ENCODE results near the gene CHRNA7.
"Not testable (repeated sequence)": the region's sequence is repeated elsewhere in the genome, so short reads cannot be mapped to it uniquely, and the experiment has no call there.

CHRNA7 gene

DNA sequence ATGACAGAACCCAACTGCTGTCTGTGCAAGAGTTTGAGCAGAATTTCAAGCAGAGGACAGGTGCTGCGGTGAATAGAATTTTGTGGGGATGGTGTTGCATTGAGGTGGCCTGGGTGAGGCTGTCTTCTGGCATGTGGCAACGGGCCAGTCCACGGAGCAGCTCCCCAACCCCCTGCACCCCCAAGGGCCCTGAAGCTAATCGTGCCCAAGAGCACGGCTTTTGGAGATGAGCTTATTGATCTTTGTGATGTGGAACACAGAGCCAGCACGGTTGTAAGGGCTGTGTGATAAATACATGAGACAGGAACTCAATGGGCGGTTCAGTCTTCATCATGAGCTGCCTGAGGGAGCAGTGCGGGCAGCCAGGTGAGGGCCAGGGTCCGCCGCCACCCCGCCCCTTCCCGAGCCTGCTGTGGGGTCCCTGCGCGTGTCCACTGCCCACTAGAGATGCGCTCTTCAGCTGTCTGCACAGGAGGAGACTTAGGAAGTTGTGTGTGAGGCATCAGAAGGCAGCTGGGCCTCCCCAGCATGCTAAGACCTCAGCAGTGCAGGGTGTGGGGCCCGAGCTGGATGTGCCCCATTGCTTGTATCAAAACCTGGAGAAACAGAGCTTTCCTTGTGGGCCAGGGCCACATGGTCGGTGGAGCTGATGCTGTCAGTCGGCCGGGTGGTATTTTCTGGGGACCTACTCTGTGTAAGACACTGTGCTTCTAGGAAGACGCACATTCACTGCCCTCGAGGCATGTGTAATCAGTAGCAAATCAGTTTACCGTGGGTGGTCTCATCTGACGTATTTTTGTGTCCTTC, 90.5 kb downstream of the CHRNA7 start:
- no peak for DNase-seq (ENCODE audit: low spot score)

DNA sequence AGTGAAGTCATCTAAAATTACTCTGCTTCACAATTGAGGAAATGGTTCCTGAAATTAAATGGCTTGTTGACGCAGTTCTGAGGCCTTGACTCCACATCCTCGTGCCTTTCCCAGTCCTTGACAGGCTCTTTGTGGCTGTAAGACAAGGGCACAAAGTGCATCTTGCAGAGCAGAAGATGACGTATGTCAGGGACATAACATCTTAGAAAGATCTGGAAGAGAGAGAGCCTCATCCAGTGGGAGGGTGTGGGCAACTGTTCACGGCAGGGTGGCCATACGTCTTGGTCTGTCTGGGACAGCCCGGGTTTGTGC, 91.0 kb downstream of the CHRNA7 start:
- no peak for DNase-seq (ENCODE audit: low spot score)

DNA sequence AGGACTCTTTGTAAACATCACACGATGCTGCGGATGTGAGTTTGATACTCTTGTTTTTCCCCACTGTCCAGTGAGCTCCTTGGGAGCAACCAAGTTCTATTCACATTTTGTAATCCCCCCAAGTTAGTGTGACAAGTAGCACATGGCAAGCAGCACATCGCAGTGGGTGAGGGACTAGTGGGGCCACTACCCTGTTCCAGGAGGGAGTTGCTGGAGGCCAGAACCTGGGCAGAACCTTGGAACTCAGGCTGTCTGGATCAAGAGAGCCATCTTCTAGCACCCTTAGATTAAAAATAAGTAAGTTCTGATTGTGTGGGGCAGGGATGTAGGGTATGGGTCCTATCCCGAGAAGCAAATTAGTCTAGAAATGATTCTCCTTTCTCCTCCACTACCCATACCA, 91.7 kb downstream of the CHRNA7 start:
- no peak for DNase-seq (ENCODE audit: low spot score)

DNA sequence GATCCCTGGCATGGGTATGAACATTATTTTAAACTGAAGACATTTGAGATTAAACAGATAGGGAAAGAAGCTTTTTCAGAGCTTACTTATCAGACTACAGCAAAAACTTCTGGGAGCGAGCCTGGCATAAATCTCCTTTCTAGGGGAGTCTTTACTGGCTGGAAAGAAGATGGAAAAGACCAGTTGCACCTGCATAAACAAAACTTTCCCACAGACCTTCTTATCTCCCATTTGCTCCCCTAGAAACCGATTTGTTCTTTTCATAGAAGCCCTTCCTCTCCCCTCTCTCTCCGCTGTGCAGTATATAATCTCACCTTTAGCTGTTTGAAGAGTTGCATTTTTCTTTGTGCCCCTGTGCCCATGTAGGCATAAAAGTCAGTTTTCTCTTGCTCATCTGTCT, 93.2 kb downstream of the CHRNA7 start:
- DNase-seq (ENCODE audit: low spot score) = no peak

DNA sequence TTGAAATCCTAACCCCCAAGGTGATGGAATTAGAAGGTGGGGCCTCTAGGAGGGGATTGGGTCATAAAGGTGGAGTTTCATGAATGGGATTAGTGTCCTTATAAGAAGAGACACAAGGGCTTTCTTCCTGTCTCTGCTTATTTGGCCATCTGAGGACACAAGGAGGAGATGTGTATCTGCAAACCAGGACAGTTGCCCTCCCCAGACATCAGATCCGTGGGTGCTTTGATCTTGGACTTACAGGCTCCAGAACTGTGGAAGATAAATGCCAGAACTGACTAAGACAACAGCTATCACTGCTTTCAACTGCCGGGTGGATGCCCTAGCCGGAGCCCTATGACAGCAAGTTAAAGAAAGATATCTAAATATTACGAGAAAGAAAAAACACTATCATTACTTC, 94.4 kb downstream of the CHRNA7 start:
- DNase-seq (ENCODE audit: low spot score) = no peak

DNA sequence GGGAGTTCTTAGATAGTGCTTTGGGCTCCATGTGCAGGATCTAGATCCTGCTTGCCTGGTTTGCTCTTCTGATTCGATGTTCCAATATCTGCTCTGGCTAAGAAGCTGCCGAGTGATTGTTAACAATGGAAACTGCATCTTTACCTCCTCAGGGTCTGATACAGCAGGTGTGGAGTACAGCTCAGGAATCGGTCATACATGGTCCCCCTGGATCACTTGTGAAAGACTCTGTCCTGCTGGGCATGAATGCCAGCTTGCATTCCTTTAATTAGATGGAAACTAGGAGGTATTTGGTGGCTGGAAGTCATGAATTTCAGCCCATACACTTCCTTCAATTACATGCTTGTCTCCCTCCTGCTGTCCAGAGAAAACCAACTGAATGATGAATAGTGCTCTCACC, 95.3 kb downstream of the CHRNA7 start:
- DNase-seq (ENCODE audit: low spot score) = no peak

DNA sequence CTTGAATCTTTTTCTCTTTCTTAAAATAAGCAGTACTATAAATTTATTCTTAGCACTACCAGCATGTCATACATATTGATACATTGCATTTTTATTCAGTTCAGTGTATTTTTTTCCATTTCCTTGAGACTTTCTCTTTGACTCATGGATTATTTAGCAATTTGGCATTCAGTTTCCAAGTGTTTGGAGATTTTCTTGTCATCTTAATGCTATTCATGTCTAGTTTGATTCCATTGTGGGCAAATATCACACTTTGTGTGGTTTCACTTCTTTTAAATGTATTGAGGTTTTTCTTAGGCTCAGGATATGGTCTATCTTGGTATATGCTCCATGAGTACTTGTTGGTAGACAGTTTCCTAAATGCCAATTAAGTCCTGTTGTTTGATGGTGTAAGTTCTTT, 99.5 kb downstream of the CHRNA7 start:
- DNase-seq (ENCODE audit: low spot score) = no peak

DNA sequence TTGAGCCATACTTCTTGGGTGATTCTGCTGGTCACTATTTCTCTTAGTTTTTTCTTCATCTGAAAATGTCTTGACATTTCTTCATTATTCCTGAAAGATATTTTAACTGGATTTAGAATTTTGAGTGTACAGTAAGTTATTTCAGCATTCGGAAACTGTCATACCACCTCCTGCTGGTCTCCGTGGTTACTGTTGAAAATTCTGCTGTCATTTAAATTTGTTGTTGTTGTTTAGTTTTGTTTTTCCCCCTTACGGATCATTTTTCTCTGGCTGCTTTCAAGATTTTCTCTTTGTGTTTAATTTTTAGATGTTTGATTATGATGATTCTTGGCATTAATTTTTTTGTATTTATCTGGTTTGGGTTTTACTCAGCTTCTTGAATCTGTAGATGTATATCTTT, 100.5 kb downstream of the CHRNA7 start:
- DNase-seq (ENCODE audit: low spot score) = no peak

DNA sequence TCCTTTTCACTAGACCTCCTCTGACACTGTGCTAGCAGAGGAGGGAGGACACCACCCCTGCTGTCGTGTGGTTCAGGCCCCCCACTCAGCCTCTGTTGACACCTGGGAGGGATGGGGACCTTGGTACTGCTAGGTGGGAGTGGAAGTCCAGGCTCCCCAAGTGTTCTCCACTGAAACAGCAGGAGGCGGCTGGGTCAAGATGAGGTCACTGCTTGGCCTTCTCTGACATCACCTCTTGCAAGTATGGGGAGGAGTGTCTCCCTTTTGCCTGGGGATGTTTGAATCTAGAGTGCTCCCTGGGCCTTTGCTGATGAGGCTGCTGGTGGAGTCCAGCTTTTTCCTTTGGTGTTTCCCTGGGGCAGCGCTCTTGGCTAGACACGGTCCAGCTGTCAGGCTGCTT, 101.5 kb downstream of the CHRNA7 start:
- no peak for DNase-seq (ENCODE audit: low spot score)

DNA sequence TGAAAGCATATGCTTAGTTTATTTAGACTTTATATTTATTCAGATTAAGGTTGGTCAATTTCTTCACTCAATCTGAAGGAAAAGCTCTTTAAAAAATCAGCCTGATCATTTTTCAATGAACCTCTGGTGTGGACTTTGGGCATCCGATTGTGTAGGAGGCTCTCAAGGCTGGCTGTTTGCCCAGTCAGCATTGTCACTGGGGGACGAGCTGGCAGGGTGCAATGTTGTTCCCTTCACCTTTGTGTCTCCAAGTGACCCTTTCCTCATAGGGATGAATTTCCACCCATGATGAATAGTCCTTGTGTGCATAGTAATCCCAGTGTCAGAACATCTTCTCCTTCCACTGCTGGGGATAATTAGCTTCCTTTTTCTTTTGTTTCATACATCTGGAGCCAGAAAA, 102.5 kb downstream of the CHRNA7 start:
- no peak for DNase-seq (ENCODE audit: low spot score)

DNA sequence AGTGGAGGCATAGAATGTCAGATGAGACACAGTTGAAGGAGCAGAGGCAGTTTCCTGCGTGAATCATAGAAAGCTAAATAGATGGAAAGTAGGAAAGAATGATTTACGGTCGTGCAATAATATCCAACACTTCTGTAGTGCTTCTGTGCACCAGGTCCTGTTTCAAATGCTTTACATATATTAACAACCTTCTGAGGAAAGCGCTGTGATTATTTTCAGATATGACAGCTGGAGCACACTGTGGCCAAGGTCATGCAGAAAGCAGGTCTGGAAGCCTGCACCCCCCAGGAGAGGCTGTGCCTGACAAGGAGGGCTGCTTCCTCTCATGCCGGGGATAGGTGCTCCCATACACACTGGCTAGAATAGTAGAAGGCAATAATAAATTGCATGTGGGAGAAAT, 104.5 kb downstream of the CHRNA7 start:
- no peak for DNase-seq (ENCODE audit: low spot score)

DNA sequence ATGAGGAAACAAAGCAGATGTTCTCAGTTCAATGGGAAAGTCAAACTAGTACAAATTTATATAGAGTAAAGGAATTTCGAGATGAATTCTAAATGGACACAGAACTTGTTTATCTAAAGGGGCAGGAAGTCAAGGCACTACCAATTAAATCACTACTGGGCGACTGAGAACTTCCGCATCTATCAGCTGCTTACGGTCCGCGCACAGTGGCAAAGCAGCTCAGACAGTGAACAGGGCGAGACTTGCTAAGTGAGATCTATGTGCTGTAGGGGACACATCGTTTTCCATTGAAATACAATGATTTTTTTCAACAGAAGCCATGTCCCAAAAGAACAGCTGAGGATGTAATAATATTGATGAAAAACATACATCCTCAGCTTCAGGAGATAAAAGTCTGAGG, 105.0 kb downstream of the CHRNA7 start:
- DNase-seq (ENCODE audit: low spot score) = no peak

DNA sequence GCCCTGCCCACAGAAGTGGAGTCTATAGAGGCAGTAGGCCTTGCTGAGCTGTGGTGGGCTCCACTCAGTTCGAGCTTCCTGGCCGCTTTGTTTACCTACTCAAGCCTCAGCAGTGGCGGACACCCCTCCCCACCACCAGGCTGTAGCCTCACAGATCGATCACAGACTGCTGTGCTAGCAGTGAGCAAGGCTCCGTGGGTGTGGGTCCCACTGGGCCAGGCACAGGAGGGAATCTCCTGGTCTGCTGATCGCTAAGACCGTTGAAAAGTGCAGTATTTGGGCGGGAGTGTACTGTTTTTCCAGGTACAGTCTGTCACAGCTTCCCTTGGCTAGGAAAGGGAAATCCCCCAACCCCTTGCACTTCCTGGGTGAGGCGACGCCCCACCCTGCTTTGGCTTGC, 115.2 kb downstream of the CHRNA7 start:
- not testable (repeated sequence) for DNase-seq (ENCODE audit: low spot score)

DNA sequence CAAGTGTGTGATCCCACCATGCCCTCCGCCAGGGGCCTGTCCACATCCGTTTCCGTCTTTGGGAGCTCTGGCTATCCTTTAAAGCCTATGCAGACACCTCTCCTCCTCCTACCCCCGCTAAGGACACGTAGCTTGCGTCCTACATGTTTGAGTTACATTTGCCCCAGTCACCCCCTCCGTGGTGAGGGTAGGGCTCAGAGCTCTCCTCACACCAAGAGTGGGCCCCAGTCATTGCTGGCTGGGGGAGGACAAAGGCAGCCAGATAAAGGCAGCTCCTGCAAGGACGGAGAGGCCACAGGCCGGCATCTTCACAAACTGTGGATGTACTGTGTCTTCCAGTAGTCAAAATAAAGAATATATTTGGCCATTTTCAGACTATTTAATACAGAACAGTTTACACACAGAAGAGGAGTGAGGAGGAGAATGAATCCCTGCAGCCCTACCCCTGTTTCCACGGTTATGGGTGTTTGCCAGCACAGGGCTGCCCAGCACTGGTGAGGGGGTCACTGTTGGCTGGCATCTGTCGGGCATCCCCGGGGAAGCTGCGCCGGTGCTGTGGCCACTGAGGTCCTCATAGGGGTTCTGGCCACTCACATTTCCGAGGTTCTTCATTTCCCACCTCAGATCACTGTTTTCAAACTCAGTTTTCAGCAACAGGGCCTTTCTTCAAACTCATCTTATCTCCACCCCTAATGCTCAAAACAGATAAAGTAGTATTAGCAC, 118.7 kb downstream of the CHRNA7 start:
- DNase-seq (ENCODE audit: low spot score) = no peak

DNA sequence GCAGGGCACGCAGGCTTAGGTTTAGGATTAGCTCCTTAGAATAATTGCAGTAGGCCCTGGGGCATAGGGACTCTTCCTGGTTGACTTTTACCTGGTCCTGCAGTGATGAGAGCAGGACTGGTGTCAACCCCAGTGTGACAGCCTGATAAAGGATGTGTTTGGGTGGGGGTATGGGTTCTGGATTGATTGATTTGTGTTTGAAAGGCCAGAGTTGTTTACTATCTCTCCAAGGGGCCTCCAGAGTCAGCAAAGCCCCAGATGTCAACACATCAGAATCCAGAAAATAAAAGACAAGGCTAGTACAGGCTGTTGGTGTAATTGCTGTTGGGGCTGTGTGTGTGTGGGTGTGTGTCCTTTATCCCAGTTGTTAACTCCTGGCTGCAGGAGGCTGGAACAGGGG, 122.3 kb downstream of the CHRNA7 start:
- no peak for DNase-seq (ENCODE audit: low spot score)

DNA sequence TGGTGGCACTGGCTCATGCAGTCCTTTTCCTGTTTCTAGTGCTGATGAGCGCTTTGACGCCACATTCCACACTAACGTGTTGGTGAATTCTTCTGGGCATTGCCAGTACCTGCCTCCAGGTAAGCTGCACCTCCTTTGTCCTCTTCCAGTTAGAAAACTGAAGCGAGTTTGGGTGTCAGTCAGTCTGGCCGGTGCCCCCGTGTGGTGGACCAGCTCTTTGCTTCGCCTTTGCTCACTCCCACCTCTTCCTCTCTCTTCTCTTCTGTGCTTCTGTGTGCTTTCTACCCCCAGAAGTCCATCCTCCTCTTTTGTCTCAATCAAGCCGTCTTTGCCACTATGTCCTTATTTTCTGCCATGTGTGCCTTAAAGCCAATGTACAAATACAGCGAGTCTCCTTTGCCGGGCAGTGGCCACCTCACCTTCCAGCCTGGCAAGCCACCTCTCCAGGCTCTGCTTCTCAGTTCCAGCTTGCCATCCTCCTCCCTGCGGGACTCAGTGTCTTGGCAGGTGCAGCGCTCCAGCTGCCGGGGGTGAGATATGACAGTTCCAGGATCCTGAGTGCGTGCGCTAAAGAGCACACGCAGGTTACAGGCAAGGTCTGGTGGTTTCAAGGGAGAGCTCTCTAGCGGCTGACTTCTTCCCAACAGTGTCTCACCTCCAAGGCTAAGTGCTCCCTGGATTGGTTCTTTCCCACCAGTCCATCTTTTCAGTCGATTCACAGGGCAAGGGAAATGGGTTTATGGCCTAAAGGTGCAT, 123.7 kb downstream of the CHRNA7 start:
- DNase-seq (ENCODE audit: low spot score) = not testable (repeated sequence)

DNA sequence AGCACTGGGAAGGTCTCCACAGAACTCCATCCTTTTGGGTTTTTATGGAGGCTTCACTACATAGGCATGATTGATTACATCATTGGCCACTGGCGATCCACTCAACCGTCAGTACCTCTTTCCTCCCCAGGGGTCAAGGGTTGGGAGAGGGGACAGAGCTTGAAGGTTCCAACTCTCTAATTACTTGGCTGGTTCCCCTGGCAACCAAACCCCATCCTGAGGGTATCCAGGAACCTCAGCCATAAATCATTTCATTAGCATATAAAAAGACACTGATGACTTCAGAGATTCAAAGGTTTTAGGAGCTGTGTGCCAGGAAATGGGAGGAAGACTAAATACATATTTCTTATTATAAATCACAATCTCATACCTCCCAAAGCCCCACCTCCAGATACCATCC, 131.8 kb downstream of the CHRNA7 start:
- not testable (repeated sequence) for DNase-seq (ENCODE audit: low spot score)

DNA sequence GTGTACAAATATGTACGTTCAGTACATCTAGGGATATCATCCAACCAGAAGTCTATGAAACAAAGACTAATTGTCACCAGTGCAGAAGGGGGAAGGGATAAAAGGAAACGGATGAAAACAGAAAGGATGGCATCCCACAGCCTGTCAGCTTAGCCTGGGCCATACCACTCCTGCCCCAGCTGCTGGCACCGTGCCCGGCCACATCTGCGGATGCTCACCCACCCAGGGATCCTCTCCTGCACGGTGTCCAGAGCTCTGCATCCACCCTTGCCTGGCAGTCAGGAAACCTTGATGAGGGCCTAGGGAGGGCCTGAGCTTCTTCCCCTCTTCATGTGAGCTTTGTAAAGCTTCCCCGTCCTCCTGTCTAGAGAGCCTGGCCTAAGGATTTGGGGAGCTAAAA, 133.8 kb downstream of the CHRNA7 start:
- DNase-seq (ENCODE audit: low spot score) = not testable (repeated sequence)

DNA sequence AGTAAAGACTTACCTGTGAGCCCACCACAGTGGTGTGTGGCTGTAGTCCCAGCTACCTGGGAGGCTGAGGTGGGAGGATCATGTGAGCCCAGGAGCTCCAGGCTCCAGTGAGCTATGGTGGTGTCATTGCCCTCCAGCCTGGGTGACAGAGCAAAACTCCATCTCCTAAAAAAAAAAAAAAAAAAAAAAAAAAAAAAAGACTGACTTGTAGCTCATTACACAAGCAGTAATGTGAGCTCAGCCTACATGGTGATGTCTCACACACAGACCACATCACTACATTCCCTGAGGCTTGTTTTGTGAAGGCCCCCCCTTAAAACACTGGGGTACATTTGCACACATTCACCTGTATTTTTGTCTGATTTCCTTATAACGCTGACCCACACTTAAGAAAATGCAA, 134.4 kb downstream of the CHRNA7 start:
- not testable (repeated sequence) for DNase-seq (ENCODE audit: low spot score)

DNA sequence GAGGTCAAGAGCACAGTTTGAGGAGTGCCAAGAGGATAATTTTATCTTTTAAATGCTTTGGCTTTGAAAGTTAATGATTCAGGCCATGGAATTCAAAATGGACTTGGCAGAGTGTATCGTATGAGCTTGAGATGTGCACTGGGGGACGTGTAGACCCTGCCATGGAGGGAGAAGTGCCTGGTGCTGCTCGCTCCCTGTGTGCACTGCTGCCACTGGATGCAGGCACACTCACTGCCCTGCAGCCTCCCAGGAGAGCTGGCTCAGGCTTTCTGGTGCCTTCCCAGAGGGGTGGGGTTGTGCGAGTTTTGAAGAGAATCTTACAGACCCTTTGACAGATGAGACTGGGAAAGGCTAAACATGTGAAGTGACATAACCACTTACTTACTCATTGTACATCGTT, 135.5 kb downstream of the CHRNA7 start:
- DNase-seq (ENCODE audit: low spot score) = not testable (repeated sequence)

DNA sequence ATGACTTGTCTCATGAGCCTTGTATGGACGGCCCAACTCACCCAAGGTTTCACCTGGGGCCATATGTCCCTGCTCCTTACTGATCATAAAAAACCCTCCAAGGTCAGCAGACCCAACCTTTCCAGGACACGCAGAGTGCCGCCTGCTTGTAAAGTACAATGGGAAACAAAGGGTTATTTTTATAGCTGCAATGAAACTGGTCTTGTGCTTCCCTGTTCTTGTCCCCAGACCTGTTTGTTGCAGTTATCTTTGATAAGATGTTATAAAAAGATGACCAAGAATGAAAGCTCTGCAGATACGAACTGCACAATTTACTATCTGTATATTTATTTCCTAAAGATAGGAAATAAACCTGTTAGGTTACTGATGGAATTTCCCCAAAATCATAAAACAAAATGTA, 136.0 kb downstream of the CHRNA7 start:
- DNase-seq (ENCODE audit: low spot score) = not testable (repeated sequence)

DNA sequence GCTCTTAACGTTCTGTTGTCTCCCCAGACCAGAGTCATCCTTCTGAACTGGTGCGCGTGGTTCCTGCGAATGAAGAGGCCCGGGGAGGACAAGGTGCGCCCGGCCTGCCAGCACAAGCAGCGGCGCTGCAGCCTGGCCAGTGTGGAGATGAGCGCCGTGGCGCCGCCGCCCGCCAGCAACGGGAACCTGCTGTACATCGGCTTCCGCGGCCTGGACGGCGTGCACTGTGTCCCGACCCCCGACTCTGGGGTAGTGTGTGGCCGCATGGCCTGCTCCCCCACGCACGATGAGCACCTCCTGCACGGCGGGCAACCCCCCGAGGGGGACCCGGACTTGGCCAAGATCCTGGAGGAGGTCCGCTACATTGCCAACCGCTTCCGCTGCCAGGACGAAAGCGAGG, 137.6 kb downstream of the CHRNA7 start:
- not testable (repeated sequence) for DNase-seq (ENCODE audit: low spot score)

DNA sequence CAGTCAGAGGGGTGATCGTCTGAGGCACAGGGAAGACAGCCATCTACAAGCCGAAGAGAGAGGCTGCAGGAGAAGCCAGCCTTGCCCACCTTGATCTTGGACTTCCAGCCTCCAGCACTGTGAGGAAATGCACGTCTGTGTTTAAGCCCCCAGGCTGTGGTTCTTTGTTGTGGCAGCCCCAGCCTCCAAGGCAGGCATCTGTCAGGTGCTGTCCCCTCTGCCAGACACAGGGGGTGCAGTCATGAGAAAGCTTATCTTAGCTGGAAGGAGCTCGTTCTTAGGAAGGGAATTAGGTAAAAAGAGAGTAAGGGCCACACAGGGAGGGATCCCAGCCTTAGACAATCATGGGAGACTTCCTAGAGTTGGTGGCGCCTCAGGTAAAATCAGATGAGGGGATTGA, 150.3 kb downstream of the CHRNA7 start:
- DNase-seq (ENCODE audit: low spot score) = not testable (repeated sequence)

All from germinal center (tissue), 1 donor.